Measurements from ENCODE around the gene NOL9.
"Not testable (repeated sequence)": the region's sequence is repeated elsewhere in the genome, so short reads cannot be mapped to it uniquely, and the experiment has no call there.

The NOL9 gene

DNA sequence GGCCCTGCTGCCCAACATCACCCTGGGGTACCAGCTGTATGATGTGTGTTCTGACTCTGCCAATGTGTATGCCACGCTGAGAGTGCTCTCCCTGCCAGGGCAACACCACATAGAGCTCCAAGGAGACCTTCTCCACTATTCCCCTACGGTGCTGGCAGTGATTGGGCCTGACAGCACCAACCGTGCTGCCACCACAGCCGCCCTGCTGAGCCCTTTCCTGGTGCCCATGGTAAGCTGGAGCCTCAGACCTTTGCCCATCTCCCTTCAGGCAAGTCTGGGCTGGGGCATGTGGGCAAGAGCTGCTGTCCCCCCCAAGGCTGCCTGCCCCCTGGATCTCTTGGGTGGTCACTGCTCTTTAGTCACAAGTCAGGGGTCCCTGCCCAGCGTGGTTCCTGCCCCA lies 16.7 kb upstream of the NOL9 start:
- Mint-ChIP-seq H3K27me3 (ENCODE audit: low read depth) (peaks cover 11% of the 10 kb centered on the region), H3K4me3 (no peak overlapping the region), H3K4me1 (no peaks in the 10 kb centered on the region), H3K9me3 (no peaks in the 10 kb centered on the region), H3K27ac (no peak overlapping the region), H3K36me3 (ENCODE audit: low read depth) (no peaks in the 10 kb centered on the region)
- TF ChIP-seq CTCF (IDR thresholded peaks at IDR 0.05; ENCODE audit: unreplicated experiment in 3 of 3) = no peak

DNA sequence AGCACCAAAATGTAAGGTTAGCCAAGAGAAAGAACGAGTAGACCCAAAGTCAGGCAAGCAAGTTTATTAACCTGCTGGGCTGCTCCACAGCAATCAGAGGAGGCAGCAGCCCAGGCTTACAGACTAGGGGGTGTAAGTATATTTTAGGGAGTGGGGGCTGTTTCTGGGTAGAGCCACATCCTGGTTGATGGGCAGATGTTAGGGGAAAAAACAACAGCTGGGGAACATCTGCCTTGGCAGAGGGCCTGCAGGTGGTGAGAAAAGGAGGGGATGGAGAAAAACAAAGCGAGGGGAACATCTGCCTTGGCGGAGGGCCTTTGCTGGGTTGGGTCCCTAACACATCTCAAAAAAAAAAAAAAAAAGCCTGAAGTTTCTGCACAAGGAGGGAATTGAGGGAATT lies 15.8 kb upstream of the NOL9 start:
- Mint-ChIP-seq H3K4me3 (no peak overlapping the region), H3K36me3 (ENCODE audit: low read depth) (no peaks in the 10 kb centered on the region), H3K9me3 (no peaks in the 10 kb centered on the region), H3K27ac (no peak overlapping the region), H3K4me1 (no peaks in the 10 kb centered on the region), H3K27me3 (ENCODE audit: low read depth) (peaks cover 11% of the 10 kb centered on the region)
- TF ChIP-seq CTCF (IDR thresholded peaks at IDR 0.05; ENCODE audit: unreplicated experiment in 3 of 3) = no peak

DNA sequence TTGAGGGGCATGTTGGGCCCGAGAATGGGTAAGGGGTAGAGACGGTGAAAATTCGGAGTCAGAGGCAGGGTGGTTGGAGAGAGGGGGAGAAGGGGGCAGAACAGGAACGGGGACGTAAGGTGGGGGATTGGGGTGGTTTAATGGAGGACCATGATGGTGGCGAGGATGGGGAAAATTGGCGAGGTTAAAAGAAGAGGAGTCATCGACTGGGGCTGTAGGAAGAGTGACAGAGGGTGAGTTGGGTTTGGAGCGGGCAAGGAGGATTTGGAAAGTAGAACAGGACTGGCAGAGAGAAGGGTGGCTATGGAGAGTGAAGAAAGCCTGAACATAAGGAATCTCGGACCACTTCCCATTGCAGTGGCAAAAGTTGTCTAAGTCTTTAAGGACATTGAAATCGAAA lies 14.7 kb upstream of the NOL9 start:
- Mint-ChIP-seq H3K36me3 (ENCODE audit: low read depth) (no peaks in the 10 kb centered on the region), H3K9me3 (no peaks in the 10 kb centered on the region), H3K27me3 (ENCODE audit: low read depth) (peaks cover 11% of the 10 kb centered on the region), H3K4me1 (no peaks in the 10 kb centered on the region), H3K4me3 (no peak overlapping the region), H3K27ac (no peak overlapping the region)
- TF ChIP-seq CTCF (IDR thresholded peaks at IDR 0.05; ENCODE audit: unreplicated experiment in 3 of 3) = no peak

DNA sequence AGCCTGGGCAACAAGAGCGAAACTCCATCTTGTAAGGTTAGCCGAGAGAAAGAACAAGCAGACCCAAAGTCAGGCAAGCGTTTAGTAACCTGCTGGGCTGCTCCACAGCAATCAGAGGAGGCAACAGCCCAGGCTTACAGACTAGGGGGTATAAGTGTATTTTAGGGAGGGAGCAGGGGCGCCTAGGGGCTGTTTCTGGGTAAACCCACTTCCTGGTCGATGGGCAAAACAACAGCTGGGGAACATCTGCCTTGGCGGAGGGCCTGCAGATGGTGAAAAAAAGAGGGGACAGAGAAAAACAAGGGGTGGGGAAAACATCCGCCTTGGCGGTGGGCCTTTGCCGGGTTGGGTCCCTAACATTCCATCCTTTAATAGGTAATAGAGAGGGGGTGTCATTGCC lies 6.0 kb upstream of the NOL9 start:
- H3K4me1 Mint-ChIP-seq = peaks cover 3% of the 10 kb centered on the region
- H3K9me3 Mint-ChIP-seq = peaks cover 4% of the 10 kb centered on the region
- TF ChIP-seq CTCF (IDR thresholded peaks at IDR 0.05; ENCODE audit: unreplicated experiment in 3 of 3) = no peak
- no peak overlapping the region for H3K27ac Mint-ChIP-seq
- peaks cover 4% of the 10 kb centered on the region for H3K27me3 Mint-ChIP-seq (ENCODE audit: low read depth)
- no peak overlapping the region for H3K4me3 Mint-ChIP-seq
- no peaks in the 10 kb centered on the region for H3K36me3 Mint-ChIP-seq (ENCODE audit: low read depth)

- not testable (repeated sequence) for H3K36me3 Mint-ChIP-seq (ENCODE audit: low read depth); H3K4me3 Mint-ChIP-seq; H3K27me3 Mint-ChIP-seq (ENCODE audit: low read depth); H3K4me1 Mint-ChIP-seq; H3K27ac Mint-ChIP-seq; H3K9me3 Mint-ChIP-seq
Measured at GRCh38 chr1:6559161-6559560, 4.8 kb upstream of the NOL9 start.

GRCh38 chr1:6557597-6557996 lies 3.3 kb upstream of the NOL9 start:
- Mint-ChIP-seq H3K9me3 (peaks cover 4% of the 10 kb centered on the region), H3K36me3 (ENCODE audit: low read depth) (no peaks in the 10 kb centered on the region), H3K27ac (no peak overlapping the region), H3K27me3 (ENCODE audit: low read depth) (peaks cover 4% of the 10 kb centered on the region), H3K4me3 (no peak overlapping the region), H3K4me1 (peaks cover 14% of the 10 kb centered on the region)
- no peak for TF ChIP-seq CTCF (IDR thresholded peaks at IDR 0.05; ENCODE audit: unreplicated experiment in 3 of 3)

All from nephron (organoid).